ENCODE results near the gene PACS1. TPM values are rescaled to one million over a fixed set of nuclear protein-coding genes. Genes with fewer than 3 reads are reported as not detected.

Gene PACS1
- total RNA-seq, 1 donor from 2014 or later: 30.6 TPM

DNA sequence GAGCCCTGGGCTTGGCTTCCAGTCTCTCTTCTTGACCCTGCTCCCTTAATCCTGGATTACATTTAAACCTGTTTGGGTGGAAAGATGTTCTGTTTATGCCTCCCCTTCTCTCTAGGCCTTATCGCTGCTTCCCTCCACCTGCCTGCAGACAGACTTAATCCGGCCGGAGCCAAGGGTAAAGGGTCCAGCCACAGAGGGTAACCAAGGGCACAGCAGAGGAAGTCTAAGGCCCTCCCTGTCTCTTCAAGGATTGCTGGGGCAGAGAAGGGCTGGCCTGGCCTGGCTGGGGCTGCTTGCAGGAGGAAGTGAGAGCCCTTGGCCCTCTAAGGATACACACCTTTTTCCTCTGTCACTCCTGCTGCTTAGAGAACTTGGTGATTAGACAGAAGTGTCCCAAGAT is 23.2 kb upstream of the PACS1 start:
- H3K4me1 Mint-ChIP-seq (ENCODE audit: low read depth, unreplicated experiment): peaks cover 16% of the 10 kb centered on the region
- no peaks in the 10 kb centered on the region for H3K36me3 Mint-ChIP-seq (ENCODE audit: unreplicated experiment)
- peaks cover 4% of the 10 kb centered on the region for H3K9me3 Mint-ChIP-seq (ENCODE audit: unreplicated experiment)
- no peak overlapping the region for H3K4me3 Mint-ChIP-seq (ENCODE audit: unreplicated experiment)
- DNase-seq: no peak
- TF ChIP-seq, protein P1, sequence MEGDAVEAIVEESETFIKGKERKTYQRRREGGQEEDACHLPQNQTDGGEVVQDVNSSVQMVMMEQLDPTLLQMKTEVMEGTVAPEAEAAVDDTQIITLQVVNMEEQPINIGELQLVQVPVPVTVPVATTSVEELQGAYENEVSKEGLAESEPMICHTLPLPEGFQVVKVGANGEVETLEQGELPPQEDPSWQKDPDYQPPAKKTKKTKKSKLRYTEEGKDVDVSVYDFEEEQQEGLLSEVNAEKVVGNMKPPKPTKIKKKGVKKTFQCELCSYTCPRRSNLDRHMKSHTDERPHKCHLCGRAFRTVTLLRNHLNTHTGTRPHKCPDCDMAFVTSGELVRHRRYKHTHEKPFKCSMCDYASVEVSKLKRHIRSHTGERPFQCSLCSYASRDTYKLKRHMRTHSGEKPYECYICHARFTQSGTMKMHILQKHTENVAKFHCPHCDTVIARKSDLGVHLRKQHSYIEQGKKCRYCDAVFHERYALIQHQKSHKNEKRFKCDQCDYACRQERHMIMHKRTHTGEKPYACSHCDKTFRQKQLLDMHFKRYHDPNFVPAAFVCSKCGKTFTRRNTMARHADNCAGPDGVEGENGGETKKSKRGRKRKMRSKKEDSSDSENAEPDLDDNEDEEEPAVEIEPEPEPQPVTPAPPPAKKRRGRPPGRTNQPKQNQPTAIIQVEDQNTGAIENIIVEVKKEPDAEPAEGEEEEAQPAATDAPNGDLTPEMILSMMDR (IDR thresholded peaks at IDR 0.05; ENCODE audit: partially characterized antibody, unreplicated experiment): no peak
- H3K27ac Mint-ChIP-seq (ENCODE audit: unreplicated experiment): no peak overlapping the region
- H3K27me3 Mint-ChIP-seq (ENCODE audit: unreplicated experiment): peaks cover 7% of the 10 kb centered on the region

DNA sequence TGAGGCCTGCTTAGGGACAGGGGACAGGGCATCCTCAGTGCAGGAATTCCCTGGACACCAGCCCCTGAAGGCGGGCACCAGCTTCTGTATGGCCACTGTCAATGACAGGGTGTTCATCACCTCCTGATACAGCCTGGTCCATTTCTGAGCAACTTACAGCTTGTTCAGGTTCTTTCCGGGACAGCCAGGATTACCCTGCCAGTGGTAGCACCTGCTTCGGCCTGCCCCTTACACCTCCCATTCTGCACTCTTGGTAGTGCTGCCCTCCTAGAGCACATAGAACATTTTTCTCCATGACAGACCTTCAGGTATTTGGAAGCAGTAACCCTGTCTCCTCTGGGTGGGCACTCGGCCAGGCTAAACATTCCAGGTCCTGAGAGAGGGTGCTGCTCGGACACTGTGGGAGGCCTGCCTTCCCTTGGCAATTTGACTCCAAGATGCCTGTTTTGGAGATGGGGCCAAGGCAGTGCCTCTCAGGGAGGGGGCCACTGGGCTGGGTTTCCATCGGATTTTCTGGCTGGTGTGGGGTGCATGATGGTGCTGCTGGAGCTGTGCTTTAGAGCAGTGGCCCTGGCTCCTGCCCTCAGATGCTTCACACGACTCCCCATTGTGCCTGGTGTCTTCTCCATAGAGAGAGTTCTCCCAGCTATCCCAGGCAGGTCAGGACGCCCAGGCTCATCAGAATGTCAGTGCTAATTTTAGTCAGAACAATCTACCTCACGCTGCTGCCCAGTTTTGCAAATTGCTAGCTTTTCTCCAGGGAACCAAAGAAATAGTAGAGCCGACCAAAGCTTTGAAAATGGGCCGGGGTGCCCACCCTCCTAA is 22.3 kb upstream of the PACS1 start:
- H3K27me3 Mint-ChIP-seq (ENCODE audit: unreplicated experiment): peaks cover 8% of the 10 kb centered on the region

DNA sequence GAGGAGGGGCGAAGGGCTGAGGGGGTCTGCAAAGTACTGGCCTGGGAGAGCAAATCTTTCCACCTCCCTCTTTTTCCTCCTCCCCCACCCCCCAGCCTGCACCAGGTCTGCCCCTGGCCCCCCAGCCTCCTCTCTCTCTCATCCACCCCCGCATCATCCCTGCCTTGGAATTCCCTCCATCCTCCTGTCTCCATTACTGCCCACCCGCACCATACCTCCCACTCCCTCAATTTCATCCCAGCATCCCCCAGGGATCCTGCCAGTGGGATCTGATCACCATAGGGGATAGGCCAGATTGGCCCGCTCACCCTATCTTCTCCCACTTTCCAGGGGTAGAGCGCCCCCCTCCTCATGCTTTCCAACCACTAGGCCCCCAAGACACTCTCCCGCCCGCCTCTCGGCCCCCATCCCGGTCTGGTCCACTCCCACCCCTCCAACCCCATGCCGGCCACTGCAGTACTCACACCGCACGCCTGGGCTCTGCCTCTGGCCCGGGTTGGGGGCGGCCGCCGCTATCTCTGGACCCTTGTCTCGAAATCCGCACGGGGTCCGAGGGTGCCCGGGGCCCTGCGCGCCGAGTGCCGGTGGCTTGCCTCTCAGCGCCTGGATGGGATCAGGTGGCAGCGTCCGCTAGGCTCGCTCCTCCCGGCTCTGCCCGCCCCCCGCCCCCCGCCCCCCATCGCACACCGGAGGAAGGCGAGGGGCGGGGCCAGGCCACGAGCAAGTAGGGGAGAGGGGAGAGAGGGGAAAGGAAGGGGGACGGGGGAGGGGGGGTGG is 21.3 kb upstream of the PACS1 start, which contains the start of gene GAL3ST3:
TSS of gene GAL3ST3 (minus strand) at position 615 of the 777 bp plus-strand sequence. CDS start 3,746 bp downstream, outside the sequence.
- peaks cover 10% of the 10 kb centered on the region for H3K9me3 Mint-ChIP-seq (ENCODE audit: unreplicated experiment)
- peaks cover 8% of the 10 kb centered on the region for H3K27me3 Mint-ChIP-seq (ENCODE audit: unreplicated experiment)
- peak within 1 kb of the TSS; percentile 68 for H3K4me3 Mint-ChIP-seq (ENCODE audit: unreplicated experiment)
- DNase-seq: peak; percentile 55
- no peak within 1 kb of the TSS for H3K27ac Mint-ChIP-seq (ENCODE audit: unreplicated experiment)
- no peaks in the 10 kb centered on the region for H3K36me3 Mint-ChIP-seq (ENCODE audit: unreplicated experiment)
- TF ChIP-seq, protein P1 (IDR thresholded peaks at IDR 0.05; ENCODE audit: partially characterized antibody, unreplicated experiment): no peak
- H3K4me1 Mint-ChIP-seq (ENCODE audit: low read depth, unreplicated experiment): peaks cover 22% of the 10 kb centered on the region

More for the DNA sequence above, 22.3 kb upstream of the PACS1 start:
- TF ChIP-seq, protein P1 (IDR thresholded peaks at IDR 0.05; ENCODE audit: partially characterized antibody, unreplicated experiment): no peak
- no peaks in the 10 kb centered on the region for H3K36me3 Mint-ChIP-seq (ENCODE audit: unreplicated experiment)
- peaks cover 5% of the 10 kb centered on the region for H3K9me3 Mint-ChIP-seq (ENCODE audit: unreplicated experiment)
- no peak overlapping the region for H3K27ac Mint-ChIP-seq (ENCODE audit: unreplicated experiment)
- DNase-seq: no peak
- H3K4me3 Mint-ChIP-seq (ENCODE audit: unreplicated experiment): peak overlapping the region; percentile 68
- peaks cover 17% of the 10 kb centered on the region for H3K4me1 Mint-ChIP-seq (ENCODE audit: low read depth, unreplicated experiment)

DNA sequence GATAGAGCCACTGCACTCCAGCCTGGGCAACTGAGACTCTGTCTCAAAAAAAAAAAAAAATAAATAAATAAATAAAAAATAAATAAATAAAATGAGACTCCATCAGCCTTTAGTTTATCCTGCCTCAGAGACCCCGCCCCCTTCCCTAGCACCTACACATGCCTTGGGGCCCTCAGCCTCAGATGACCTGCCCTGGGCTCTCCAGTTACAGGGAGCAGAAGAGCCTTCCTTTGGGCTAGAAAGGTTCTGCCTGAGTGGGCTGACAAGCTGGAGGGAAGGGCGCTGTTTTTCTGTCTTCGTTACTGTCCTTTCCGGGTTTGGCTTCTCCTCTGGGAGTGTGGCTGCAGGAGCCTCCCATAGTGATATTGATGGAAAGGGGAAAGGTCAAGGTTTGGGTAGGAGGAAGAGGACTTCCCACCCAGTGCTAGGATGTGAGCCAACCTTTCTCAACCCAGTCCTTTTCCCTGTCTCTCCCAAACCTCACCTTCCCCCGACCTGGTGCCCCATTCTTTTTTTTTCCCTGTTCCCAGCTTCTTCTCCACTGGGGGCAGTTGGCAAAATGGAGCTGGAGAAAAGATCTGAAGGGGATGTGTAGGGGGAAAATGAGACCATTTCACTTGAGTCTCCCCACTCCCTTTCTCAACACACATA is 19.4 kb upstream of the PACS1 start:
- Mint-ChIP-seq H3K36me3 (ENCODE audit: unreplicated experiment) (no peaks in the 10 kb centered on the region), H3K4me1 (ENCODE audit: low read depth, unreplicated experiment) (peaks cover 22% of the 10 kb centered on the region), H3K27me3 (ENCODE audit: unreplicated experiment) (peaks cover 9% of the 10 kb centered on the region), H3K4me3 (ENCODE audit: unreplicated experiment) (peak overlapping the region; percentile 95), H3K9me3 (ENCODE audit: unreplicated experiment) (peaks cover 10% of the 10 kb centered on the region), H3K27ac (ENCODE audit: unreplicated experiment) (peak overlapping the region; percentile 97)
- DNase-seq: no peak
- TF ChIP-seq, protein P1 (IDR thresholded peaks at IDR 0.05; ENCODE audit: partially characterized antibody, unreplicated experiment): no peak

All from glutamatergic neuron (in vitro differentiated cells).